Measurements from ENCODE around the gene LNPEP.

Gene LNPEP

DNA sequence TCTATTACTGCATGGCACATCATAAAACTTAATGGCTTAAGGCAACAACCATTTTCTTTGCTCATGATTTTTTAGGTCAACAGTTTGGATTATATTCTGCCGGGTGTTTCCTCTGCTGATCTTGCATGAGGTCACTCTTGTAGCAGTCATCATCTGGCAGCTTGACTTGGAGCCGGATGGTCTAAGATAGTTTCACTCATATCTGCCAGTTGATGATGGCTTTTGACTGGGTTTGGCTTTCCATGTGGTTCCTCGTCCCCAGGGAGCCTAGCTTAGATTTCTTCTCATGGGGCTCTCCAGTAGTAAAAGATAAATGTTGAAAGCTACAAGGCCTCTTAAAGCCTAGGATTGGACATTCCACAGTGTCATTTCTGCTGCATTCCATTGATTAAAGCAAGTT lies 27.4 kb downstream of the LNPEP start:
- peak; percentile 33 for DNase-seq

DNA sequence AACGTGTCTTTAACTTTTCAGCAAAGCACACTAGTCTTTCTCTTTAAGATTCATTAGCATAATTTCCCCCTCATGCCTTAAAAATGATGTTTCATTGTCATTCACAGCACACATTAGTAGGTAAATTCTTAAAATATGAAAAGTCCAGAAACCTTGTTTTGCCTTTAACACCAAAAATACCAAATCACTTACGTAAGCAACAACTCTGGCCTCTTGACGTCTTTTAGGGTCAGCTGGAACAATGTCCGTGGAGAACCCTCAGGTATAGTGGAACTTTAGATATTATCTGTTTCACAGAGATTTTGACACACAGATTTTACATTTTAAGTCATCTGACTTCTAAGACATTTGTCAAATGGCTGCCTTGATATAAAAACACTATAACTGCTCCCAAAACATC lies 30.9 kb downstream of the LNPEP start:
- DNase-seq: no peak

GRCh38 chr5:96967400-96967799 lies 31.5 kb downstream of the LNPEP start:
- DNase-seq: no peak

- no peak for DNase-seq
Observed at GRCh38 chr5:96968074-96968473, 32.2 kb downstream of the LNPEP start.

DNA sequence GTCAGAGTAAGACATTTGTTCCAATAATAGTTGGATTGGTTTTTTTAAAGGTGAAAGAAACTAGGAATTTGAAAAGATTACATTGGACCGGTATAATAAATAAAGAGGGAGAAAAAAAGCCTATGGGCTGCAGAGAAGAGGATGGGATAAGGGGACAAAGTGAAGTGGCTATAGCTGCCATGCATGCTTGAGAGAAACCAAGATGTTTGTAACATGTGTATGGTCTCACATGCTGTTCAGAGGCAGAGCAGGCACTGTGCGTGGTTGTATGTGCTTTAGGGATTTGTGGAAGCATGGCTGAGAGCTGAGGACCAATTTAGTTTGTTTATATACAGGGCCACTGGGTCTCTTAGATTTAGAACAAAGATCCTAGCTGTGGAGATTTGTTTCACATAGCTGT lies 32.7 kb downstream of the LNPEP start:
- DNase-seq: no peak

- DNase-seq: no peak
Observed at GRCh38 chr5:96969366-96969765, 33.5 kb downstream of the LNPEP start.

DNA sequence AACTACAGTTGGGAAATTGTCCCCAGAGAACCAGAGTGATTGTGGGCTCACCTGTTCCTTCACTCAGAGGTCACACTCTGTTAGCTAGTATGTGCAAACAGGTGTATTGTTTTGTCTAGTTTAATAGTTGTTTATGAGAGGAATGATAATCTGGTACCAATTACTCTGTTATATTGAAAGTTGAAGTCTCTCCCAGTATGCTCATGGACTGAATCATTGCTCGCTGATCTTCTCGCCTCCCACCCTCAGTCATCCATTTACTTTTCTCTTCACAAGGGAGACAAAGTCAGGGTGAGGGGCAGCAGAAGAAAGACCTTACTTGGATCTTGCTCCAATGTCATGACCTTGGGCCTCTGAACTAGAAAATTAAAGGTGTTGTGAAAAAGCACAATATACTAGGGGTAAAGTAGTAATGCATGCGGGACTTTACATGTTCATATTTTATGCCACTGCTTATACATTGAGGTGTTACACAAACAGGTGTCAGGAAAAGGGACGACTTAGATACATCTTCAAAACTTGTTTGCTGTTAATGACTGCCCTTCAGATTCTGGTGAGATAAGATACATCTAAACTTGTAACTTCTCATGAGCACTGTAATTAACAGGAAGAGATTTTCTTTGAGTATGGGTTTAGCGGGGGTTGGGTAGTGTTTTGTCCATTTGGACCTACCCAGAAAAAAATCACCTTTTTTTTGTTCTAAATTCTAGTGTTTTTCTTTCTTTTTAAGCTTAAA lies 36.9 kb downstream of the LNPEP start:
- no peak for DNase-seq

DNA sequence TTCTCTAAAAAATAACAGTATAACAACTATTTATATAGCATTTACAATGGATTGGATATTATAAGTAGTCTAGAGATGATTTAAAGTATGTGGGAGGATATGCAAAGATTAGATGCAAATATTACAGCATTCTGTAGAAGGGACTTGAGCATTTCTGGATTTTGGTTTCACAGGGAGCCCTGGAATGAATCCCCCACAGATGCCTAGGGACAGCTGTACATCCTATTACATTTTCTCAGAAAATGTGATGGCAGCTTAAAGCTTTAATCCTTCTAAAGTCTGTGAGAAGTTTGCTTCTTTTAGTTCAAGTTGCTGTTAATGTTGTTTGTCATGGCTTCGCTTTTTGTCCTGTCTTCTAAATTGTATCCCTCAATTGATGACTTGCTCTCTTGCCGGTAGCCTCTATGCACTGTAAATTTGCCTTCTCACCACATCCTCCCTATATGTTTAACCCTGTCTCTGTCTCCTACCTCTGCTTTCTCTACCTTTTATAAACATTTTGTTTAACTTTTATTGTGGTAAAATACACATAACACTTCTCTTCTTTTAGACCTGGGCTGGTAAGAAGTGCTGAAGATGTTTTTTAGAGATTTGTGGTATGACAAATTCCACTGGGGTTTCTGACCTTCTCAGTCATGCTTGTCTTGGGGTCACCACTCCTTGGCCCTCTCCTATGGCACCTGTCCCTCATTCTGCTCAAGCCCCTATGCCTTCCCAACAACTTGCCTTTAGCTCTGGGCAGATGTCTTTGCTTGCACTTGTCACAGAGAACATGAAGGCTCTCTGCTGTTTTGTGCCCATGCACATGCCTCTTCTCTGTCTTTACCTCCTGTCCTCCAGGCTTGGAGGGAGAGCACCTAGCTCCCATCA lies 37.9 kb downstream of the LNPEP start:
- peak; percentile 26 for DNase-seq

GRCh38 chr5:96975656-96976055 lies 39.8 kb downstream of the LNPEP start:
- no peak for DNase-seq

- DNase-seq: no peak
Observed at GRCh38 chr5:96977228-96977627, 41.3 kb downstream of the LNPEP start.

DNA sequence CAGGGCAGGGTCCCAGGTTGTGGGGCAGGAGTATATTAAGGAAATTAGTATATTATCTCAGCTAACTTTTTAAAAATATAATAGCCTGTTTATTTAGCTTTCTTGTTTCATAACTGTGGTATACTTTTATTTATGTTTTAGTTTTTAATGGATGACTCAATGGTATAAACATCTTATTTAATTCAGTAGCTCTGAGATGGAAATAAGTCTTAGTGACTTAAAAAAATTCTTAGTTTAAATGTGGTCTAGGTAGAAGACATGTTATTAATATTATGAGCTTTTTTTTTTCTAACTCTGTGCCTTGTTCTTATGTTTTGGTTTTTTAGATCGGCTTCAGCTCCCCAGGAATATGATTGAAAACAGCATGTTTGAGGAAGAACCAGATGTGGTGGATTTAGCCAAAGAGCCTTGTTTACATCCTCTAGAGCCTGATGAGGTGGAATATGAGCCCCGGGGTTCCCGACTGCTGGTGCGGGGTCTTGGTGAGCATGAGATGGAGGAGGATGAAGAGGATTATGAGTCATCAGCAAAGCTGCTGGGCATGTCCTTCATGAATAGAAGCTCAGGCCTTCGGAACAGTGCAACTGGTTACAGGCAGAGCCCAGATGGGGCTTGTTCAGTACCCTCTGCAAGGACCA lies 43.1 kb downstream of the LNPEP start:
- DNase-seq: no peak

DNA sequence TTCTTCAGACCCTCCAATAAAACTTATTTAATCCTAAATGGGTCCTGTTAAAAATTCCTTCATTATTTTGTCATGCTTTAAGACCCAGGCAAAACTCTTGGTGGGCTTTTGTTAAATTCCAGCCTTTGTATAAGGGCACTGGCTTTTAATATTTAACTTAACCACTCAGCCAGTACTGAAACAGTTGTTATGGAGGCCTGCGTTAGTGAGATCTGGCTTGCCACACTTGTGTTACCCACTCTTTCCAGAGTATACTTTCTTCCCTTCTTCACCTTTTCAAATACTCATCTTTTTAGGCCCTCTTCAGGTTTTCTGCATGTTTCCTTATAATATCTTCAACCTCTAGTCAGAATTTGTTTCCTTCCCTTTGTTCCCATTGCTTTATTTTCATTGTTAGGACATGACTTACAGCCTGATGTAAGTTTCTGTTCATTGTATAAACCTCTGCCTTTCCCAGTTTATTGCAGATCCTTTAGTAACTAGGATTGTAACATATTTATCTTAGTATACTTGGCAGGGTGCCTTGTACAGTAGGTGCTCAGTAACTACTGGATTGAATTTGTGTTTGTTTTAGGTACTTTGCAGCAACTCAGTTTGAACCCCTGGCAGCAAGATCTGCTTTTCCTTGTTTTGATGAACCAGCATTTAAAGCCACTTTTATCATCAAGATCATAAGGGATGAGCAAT lies 48.8 kb downstream of the LNPEP start:
- DNase-seq: no peak

DNA sequence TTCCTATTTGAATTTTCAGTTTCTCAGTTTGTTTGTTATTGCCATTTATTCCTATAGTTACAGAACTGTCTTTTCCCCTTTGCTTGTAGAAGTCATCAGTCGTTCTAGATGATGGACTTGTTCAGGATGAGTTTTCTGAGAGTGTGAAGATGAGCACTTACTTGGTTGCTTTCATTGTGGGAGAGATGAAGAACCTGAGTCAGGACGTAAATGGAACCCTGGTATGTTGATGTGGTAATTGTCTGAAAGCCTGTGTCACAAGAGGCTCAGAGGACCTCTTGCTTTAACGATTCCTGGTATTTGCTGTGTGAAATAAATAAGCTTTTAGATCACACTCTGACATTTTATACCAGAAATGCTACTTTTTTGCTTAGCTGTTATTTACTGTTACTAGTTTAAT lies 50.6 kb downstream of the LNPEP start:
- DNase-seq: no peak

DNA sequence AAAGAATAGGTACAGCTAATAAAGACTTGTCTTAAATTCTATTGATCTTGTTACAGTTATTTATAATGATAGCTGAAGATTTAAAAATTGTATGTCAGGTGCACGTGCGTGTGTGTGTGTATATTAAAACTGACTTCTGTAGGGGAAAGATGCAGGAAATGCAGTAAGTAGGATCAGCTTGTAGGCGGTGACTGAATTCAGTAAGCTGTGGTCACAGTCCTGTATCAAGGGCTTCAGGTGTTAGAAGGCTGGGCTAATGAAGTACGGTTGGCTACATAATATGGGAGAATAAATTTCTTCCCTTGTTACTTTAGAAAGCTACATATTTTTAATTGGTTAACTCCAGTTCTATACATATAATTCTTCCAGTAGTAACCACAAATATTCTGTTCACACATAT lies 54.2 kb downstream of the LNPEP start:
- no peak for DNase-seq

GRCh38 chr5:96991708-96992107 lies 55.8 kb downstream of the LNPEP start:
- DNase-seq: no peak

- DNase-seq: no peak
Observed at GRCh38 chr5:96993760-96994159, 57.9 kb downstream of the LNPEP start.

GRCh38 chr5:96994493-96994892 lies 58.6 kb downstream of the LNPEP start:
- DNase-seq: no peak

- no peak for DNase-seq
Observed at GRCh38 chr5:96995419-96995818, 59.5 kb downstream of the LNPEP start.

- DNase-seq: peak; percentile 31
Observed at GRCh38 chr5:96997265-96997859, 61.5 kb downstream of the LNPEP start.

DNA sequence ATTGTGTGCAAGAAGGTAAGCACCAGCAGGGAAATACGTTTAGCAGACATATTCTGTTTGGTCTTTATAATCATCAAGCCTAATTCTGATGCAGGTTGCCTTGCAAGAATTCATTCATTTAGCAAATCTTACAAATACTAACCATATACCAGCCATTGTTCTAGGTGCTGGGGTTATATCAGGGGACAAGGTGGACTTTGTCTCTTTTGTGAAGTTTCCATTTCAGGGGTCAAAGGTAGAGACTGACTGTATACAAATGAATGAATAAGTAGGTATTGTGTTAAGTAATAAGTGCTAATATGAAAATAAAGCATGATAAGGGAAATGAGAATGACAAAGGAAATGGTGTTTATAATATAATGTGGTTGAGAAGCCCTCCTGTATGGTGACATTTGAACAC lies 64.0 kb downstream of the LNPEP start:
- DNase-seq: no peak

DNA sequence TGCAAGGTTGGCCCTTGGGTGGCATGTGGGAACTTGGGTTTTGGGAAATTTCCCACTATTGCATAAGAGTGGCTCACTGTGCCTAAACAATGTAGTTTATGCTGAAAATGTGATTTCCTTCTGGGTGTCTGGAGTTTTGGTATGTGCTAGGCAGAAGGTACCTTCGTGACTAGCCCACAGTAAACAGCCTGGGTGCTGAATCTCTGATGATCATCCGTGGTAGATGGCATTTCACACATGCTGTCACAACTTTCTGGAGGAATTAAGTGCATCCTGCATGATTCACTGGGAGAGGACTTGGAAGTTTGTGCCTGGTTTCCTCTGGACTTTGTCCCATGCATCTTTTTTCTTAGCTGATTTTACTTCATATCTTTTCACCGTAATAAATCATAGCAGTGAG lies 64.5 kb downstream of the LNPEP start:
- DNase-seq: no peak

- no peak for DNase-seq
Observed at GRCh38 chr5:97002983-97003382, 67.1 kb downstream of the LNPEP start.

Measured in CD4-positive, alpha-beta T cell treated with Interleukin-6 for 4 hours (primary cell).